SK-N-SH treated with all-trans-retinoic acid at 6 μM for 48 hours (cell line): ENCODE data around the gene ITGB1BP1.

Source experiments
- ATAC-seq: fragments of 200-7000 bp; cut with Tn5 transposase; 3 replicates; pipeline ENCODE4 v1.9.1; 2020; ENCODE audit warnings: mild to moderate bottlenecking, moderate library complexity
- ARNTL ChIP-seq: fragments of 450-650 bp; formaldehyde crosslinking; IDR thresholded peaks from 2 replicates; pipeline ENCODE4 v1.5.0; 2020; ENCODE audit warnings: low read depth, mild to moderate bottlenecking, moderate library complexity, borderline replicate concordance
- BACH2 ChIP-seq: fragments of 250-450 bp; sonication (Bioruptor Pico); IDR thresholded peaks from 2 replicates; pipeline ENCODE4 v1.9.0; 2021; ENCODE audit warnings: mild to moderate bottlenecking, borderline replicate concordance
- CSDC2 ChIP-seq: fragments of 250-450 bp; sonication (Bioruptor Pico); IDR thresholded peaks from 2 replicates; pipeline ENCODE4 v1.5.0; 2020; ENCODE audit warnings: mild to moderate bottlenecking, moderate library complexity
- ESRRG ChIP-seq: fragments of 250-450 bp; sonication (Bioruptor Pico); IDR thresholded peaks from 2 replicates; pipeline ENCODE4 v1.6.1; 2021; ENCODE audit warnings: mild to moderate bottlenecking
- GLIS3 ChIP-seq: fragments of 250-450 bp; sonication (Bioruptor Pico); IDR thresholded peaks from 2 replicates; pipeline ENCODE4 v1.5.0; 2020; ENCODE audit warnings: mild to moderate bottlenecking, moderate library complexity
- ISL1 ChIP-seq: fragments of 250-450 bp; sonication (Bioruptor Pico); IDR thresholded peaks from 2 replicates; pipeline ENCODE4 v2.1.2; 2022; ENCODE audit warnings: mild to moderate bottlenecking, moderate library complexity
- OSR1 ChIP-seq: fragments of 250-450 bp; sonication (Bioruptor Pico); IDR thresholded peaks from 2 replicates; pipeline ENCODE4 v1.8.0; 2022; ENCODE audit warnings: moderate library complexity, mild to moderate bottlenecking, inconsistent platforms
- PPARA ChIP-seq: fragments of 250-450 bp; sonication (Bioruptor Pico); IDR thresholded peaks from 2 replicates; pipeline ENCODE4 v1.5.0; 2020; ENCODE audit warnings: mild to moderate bottlenecking, borderline replicate concordance
- RARB ChIP-seq: fragments of 250-450 bp; sonication (Bioruptor Pico); IDR thresholded peaks from 2 replicates; pipeline ENCODE4 v1.8.0; 2021; ENCODE audit warnings: mild to moderate bottlenecking, moderate library complexity
- SNAI2 ChIP-seq: fragments of 250-450 bp; sonication (Bioruptor Pico); IDR thresholded peaks from 2 replicates; pipeline ENCODE4 v1.5.0; 2020; ENCODE audit warnings: mild to moderate bottlenecking, moderate library complexity
- TOX ChIP-seq: fragments of 250-450 bp; sonication (Bioruptor Pico); IDR thresholded peaks from 2 replicates; pipeline ENCODE4 v1.8.0; 2021; ENCODE audit warnings: mild to moderate bottlenecking, moderate library complexity, borderline replicate concordance
- ZC3H10 ChIP-seq: fragments of 250-450 bp; sonication (Bioruptor Pico); IDR thresholded peaks from 2 replicates; pipeline ENCODE4 v1.5.1; 2021; ENCODE audit warnings: mild to moderate bottlenecking, moderate library complexity
- ZFP3 ChIP-seq: fragments of 250-450 bp; sonication (Bioruptor Pico); IDR thresholded peaks from 2 replicates; pipeline ENCODE4 v1.5.0; 2020; ENCODE audit warnings: mild to moderate bottlenecking, moderate library complexity
- ZFP30 ChIP-seq: fragments of 450-650 bp; formaldehyde crosslinking; IDR thresholded peaks from 2 replicates; pipeline ENCODE4 v1.5.0; 2022; ENCODE audit warnings: mild to moderate bottlenecking, moderate library complexity
- ZNF565 ChIP-seq: fragments of 450-650 bp; formaldehyde crosslinking; conservative IDR thresholded peaks from 2 replicates; pipeline ENCODE4 v1.5.0; 2020; ENCODE audit warnings: low read depth, mild to moderate bottlenecking, moderate library complexity
- ZNF70 ChIP-seq: fragments of 450-650 bp; formaldehyde crosslinking; IDR thresholded peaks from 2 replicates; pipeline ENCODE4 v1.5.0; 2020; ENCODE audit warnings: mild to moderate bottlenecking, moderate library complexity
- TF ChIP-seq, protein P1 (sequence below): fragments of 250-450 bp; sonication (Bioruptor Pico); IDR thresholded peaks from 2 replicates; pipeline ENCODE4 v1.8.0; 2021; ENCODE audit warnings: low read depth, mild to moderate bottlenecking, moderate library complexity, borderline replicate concordance
- TF ChIP-seq, protein P2 (sequence below): fragments of 250-450 bp; sonication (Bioruptor Pico); IDR thresholded peaks from 2 replicates; pipeline ENCODE4 v1.5.1; 2020; ENCODE audit warnings: low read depth, mild to moderate bottlenecking, moderate library complexity
- TF ChIP-seq, protein P3 (sequence below): fragments of 250-450 bp; sonication (Bioruptor Pico); IDR thresholded peaks from 2 replicates; pipeline ENCODE4 v1.8.0; 2020; ENCODE audit warnings: mild to moderate bottlenecking, moderate library complexity, borderline replicate concordance
- TF ChIP-seq, protein P4 (sequence below): fragments of 250-450 bp; sonication (Bioruptor Pico); IDR thresholded peaks from 2 replicates; pipeline ENCODE4 v1.5.0; 2020; ENCODE audit warnings: mild to moderate bottlenecking, moderate library complexity

The ITGB1BP1 gene

DNA sequence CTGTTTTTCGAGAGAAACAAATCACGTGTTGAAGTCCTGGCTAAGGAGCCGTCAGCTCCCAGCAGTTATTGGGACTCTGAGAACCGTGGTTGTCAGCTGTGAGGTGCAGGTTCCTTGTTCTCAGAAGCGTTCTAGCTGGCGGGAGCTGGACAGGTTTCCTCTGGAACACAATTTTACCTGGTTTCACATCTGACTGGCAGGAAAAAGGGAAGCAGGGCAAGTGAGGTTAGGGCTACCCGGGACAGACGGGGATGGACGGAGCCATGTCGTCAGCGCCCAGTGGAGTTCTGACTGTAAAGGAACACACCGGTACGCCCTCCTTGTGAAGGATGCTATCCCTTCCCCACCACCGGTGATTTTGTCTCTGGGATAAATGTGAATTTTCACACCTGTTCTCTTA lies 26.1 kb downstream of the ITGB1BP1 start:
- ATAC-seq: no peak

DNA sequence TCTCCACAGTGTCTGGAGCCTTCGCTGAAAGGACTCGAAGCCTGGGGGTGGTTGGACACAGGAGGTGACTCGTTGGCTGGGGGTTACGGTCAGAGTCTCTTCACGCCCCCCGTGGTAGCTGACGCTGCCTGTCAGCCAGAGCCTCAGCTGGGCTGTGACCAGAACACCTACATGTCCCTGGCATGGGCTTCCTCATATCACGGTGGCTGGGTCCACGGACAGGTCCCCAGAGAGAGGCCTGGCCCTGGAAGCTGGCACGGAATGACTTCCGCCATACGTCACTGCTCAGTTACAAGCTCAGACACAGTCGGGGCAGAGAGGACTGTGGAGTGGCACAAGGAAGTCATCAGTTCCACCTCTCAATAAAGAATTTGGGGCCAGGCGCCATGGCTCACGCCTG lies 28.5 kb downstream of the ITGB1BP1 start:
- no peak for TF ChIP-seq ZC3H10 (CRISPR knock-in tag)
- TF ChIP-seq, protein P1, sequence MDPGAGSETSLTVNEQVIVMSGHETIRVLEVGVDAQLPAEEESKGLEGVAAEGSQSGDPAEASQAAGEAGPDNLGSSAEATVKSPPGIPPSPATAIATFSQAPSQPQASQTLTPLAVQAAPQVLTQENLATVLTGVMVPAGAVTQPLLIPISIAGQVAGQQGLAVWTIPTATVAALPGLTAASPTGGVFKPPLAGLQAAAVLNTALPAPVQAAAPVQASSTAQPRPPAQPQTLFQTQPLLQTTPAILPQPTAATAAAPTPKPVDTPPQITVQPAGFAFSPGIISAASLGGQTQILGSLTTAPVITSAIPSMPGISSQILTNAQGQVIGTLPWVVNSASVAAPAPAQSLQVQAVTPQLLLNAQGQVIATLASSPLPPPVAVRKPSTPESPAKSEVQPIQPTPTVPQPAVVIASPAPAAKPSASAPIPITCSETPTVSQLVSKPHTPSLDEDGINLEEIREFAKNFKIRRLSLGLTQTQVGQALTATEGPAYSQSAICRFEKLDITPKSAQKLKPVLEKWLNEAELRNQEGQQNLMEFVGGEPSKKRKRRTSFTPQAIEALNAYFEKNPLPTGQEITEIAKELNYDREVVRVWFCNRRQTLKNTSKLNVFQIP (CRISPR knock-in tag): no peak
- no peak for TF ChIP-seq OSR1 (CRISPR knock-in tag)
- TF ChIP-seq BACH2 (CRISPR knock-in tag): no peak
- TF ChIP-seq ARNTL (CRISPR knock-in tag): no peak
- TF ChIP-seq ESRRG: no peak
- no peak for TF ChIP-seq TOX (CRISPR knock-in tag)
- no peak for TF ChIP-seq ZFP3
- no peak for TF ChIP-seq SNAI2 (CRISPR knock-in tag)
- TF ChIP-seq ISL1 (CRISPR knock-in tag): no peak
- TF ChIP-seq, protein P2, sequence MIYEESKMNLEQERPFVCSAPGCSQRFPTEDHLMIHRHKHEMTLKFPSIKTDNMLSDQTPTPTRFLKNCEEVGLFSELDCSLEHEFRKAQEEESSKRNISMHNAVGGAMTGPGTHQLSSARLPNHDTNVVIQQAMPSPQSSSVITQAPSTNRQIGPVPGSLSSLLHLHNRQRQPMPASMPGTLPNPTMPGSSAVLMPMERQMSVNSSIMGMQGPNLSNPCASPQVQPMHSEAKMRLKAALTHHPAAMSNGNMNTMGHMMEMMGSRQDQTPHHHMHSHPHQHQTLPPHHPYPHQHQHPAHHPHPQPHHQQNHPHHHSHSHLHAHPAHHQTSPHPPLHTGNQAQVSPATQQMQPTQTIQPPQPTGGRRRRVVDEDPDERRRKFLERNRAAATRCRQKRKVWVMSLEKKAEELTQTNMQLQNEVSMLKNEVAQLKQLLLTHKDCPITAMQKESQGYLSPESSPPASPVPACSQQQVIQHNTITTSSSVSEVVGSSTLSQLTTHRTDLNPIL (CRISPR knock-in tag): no peak
- no peak for TF ChIP-seq PPARA
- no peak for TF ChIP-seq GLIS3 (CRISPR knock-in tag)
- no peak for TF ChIP-seq CSDC2
- TF ChIP-seq ZFP30: no peak
- TF ChIP-seq, protein P3, sequence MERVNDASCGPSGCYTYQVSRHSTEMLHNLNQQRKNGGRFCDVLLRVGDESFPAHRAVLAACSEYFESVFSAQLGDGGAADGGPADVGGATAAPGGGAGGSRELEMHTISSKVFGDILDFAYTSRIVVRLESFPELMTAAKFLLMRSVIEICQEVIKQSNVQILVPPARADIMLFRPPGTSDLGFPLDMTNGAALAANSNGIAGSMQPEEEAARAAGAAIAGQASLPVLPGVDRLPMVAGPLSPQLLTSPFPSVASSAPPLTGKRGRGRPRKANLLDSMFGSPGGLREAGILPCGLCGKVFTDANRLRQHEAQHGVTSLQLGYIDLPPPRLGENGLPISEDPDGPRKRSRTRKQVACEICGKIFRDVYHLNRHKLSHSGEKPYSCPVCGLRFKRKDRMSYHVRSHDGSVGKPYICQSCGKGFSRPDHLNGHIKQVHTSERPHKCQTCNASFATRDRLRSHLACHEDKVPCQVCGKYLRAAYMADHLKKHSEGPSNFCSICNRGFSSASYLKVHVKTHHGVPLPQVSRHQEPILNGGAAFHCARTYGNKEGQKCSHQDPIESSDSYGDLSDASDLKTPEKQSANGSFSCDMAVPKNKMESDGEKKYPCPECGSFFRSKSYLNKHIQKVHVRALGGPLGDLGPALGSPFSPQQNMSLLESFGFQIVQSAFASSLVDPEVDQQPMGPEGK (CRISPR knock-in tag): no peak
- TF ChIP-seq, protein P4, sequence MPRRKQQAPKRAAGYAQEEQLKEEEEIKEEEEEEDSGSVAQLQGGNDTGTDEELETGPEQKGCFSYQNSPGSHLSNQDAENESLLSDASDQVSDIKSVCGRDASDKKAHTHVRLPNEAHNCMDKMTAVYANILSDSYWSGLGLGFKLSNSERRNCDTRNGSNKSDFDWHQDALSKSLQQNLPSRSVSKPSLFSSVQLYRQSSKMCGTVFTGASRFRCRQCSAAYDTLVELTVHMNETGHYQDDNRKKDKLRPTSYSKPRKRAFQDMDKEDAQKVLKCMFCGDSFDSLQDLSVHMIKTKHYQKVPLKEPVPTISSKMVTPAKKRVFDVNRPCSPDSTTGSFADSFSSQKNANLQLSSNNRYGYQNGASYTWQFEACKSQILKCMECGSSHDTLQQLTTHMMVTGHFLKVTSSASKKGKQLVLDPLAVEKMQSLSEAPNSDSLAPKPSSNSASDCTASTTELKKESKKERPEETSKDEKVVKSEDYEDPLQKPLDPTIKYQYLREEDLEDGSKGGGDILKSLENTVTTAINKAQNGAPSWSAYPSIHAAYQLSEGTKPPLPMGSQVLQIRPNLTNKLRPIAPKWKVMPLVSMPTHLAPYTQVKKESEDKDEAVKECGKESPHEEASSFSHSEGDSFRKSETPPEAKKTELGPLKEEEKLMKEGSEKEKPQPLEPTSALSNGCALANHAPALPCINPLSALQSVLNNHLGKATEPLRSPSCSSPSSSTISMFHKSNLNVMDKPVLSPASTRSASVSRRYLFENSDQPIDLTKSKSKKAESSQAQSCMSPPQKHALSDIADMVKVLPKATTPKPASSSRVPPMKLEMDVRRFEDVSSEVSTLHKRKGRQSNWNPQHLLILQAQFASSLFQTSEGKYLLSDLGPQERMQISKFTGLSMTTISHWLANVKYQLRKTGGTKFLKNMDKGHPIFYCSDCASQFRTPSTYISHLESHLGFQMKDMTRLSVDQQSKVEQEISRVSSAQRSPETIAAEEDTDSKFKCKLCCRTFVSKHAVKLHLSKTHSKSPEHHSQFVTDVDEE: no peak
- no peak for TF ChIP-seq ZNF70
- TF ChIP-seq RARB (CRISPR knock-in tag): no peak
- ATAC-seq: no peak

More for the DNA sequence above, 26.1 kb downstream of the ITGB1BP1 start:
- no peak for TF ChIP-seq BACH2 (CRISPR knock-in tag)
- no peak for TF ChIP-seq ZFP30
- TF ChIP-seq CSDC2: no peak
- TF ChIP-seq, protein P3 (CRISPR knock-in tag): no peak
- no peak for TF ChIP-seq RARB (CRISPR knock-in tag)
- TF ChIP-seq ARNTL (CRISPR knock-in tag): no peak
- no peak for TF ChIP-seq PPARA

DNA sequence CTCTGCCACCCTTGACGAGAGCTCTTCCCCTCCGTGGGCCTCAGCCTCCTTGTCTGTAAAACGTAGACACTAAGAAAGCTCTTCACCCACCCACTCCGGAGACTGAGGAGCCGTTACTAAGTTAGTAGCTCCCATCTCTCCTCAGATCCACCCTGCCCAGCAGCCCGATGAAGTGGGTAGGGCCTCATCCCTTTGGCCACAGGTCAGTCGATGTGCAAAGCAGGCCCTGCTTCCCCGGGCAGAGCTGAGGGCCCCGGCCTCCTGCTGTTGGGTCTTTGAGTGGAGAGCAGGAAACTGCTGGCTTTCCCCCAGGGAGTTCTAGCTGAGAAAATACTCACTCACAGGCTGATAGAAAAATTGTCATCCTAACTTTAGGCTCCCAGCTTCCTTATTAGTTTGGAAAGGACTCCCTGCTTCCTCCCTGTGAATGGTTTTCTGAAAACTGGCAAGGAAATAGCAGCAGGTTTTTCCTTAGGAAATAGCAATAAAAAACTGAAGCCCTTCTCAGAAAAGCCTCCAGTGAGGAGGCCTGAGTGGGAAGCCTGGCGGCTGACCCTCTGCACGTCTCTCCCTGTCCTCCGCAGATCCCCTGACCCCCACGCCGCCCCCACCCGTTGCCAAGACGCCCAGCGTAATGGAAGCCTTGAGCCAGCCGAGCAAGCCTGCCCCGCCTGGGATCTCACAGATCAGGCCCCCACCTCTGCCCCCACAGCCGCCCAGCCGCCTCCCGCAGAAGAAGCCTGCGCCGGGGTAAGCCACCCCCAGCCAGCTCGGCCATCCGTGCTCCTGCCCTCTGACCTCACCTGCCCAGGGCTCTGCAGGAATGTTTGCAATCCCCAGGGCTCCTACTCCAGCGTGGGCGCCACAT lies 30.2 kb downstream of the ITGB1BP1 start:
- ATAC-seq: no peak
- TF ChIP-seq, protein P1 (CRISPR knock-in tag): no peak
- TF ChIP-seq ZFP3 (no peak), ARNTL (CRISPR knock-in tag) (no peak), RARB (CRISPR knock-in tag) (no peak), BACH2 (CRISPR knock-in tag) (no peak), ESRRG (no peak), CSDC2 (no peak), ZC3H10 (CRISPR knock-in tag) (no peak), ZNF565 (CRISPR knock-in tag) (no peak), ISL1 (CRISPR knock-in tag) (no peak), OSR1 (CRISPR knock-in tag) (no peak), PPARA (no peak), GLIS3 (CRISPR knock-in tag) (no peak), SNAI2 (CRISPR knock-in tag) (no peak)
- TF ChIP-seq, protein P4: no peak
